Measurements from ENCODE around the gene LIX1L.

GRCh38 chr1:145986551-145986950 is 28.7 kb upstream of the LIX1L start:
- TF ChIP-seq POLR2AphosphoS5 (IDR thresholded peaks at IDR 0.05; ENCODE audit: low read depth, low read length): no peak
- TF ChIP-seq TEAD2 (CRISPR knock-in tag; IDR thresholded peaks at IDR 0.05): no peak
- TF ChIP-seq ZNF557 (CRISPR knock-in tag; IDR thresholded peaks at IDR 0.05): no peak
- TF ChIP-seq CTCF (CRISPR knock-in tag; IDR thresholded peaks at IDR 0.05): no peak
- TF ChIP-seq SIN3A (IDR thresholded peaks at IDR 0.05; ENCODE audit: borderline replicate concordance, low read depth, low read length): no peak
- no peak for TF ChIP-seq NR3C1 (CRISPR knock-in tag; IDR thresholded peaks at IDR 0.05)
- TF ChIP-seq KLF13 (CRISPR knock-in tag; IDR thresholded peaks at IDR 0.05): no peak
- TF ChIP-seq MNT (IDR thresholded peaks at IDR 0.05): no peak
- TF ChIP-seq ZNF496 (CRISPR knock-in tag; IDR thresholded peaks at IDR 0.05; ENCODE audit: insufficient replicate concordance): no peak
- TF ChIP-seq ZNF10 (CRISPR knock-in tag; IDR thresholded peaks at IDR 0.05; ENCODE audit: borderline replicate concordance, low read depth): no peak

Data from HepG2 (cell line).